Activated CD8-positive, alpha-beta memory T cell treated with anti-CD3 and anti-CD28 coated beads for 36 hours (primary cell): Measurements from ENCODE around the gene THSD7B. TPM values are rescaled to one million over a fixed set of nuclear protein-coding genes. Genes with fewer than 3 reads are reported as not detected.
"Not testable (repeated sequence)": the region's sequence is repeated elsewhere in the genome, so short reads cannot be mapped to it uniquely, and the experiment has no call there.

Experiments
- CTCF ChIA-PET: fragments of 350-600 bp; sonication (Branson Sonifier 250); formaldehyde crosslinking; loops from one replicate; lab custom pipeline; 2021; ENCODE audit warnings: antibody characterized with exemption; lab: Charles Lee
- POLR2A ChIA-PET: fragments of 350-600 bp; sonication (Branson Sonifier 250); formaldehyde crosslinking; loops from one replicate; lab custom pipeline; 2021; ENCODE audit warnings: antibody characterized with exemption; lab: Charles Lee
- total RNA-seq, 2 experiments: library from RNA; stranded (reverse); gene quantifications; one replicate each; pipeline ENCODE4 v1.2.3, GENCODE V29; 2021

Gene THSD7B
- total RNA-seq, 2 experiments from 2014 or later = not detected

GRCh38 chr2:136920652-136921333 lies 155.4 kb downstream of the THSD7B start:
- CTCF ChIA-PET = interaction anchor here (0.7 kb wide), 2 partner anchors 308 to 1743 kb away, joined by 3 read pairs; no protein-coding TSS in a partner anchor
- POLR2A ChIA-PET = no interaction called here

GRCh38 chr2:136927156-136927555 lies 161.8 kb downstream of the THSD7B start:
- CTCF ChIA-PET = no interaction called here
- POLR2A ChIA-PET = no interaction called here

- POLR2A ChIA-PET = no interaction called here
- CTCF ChIA-PET = no interaction called here
Observed at GRCh38 chr2:136929531-136929930, 164.2 kb downstream of the THSD7B start.

- ChIA-PET POLR2A (no interaction called here), CTCF (no interaction called here)
Observed at GRCh38 chr2:136932700-136933099, 167.4 kb downstream of the THSD7B start.

GRCh38 chr2:136935119-136935518 lies 169.8 kb downstream of the THSD7B start:
- POLR2A ChIA-PET = no interaction called here
- CTCF ChIA-PET = no interaction called here

GRCh38 chr2:136956050-136956449 lies 190.7 kb downstream of the THSD7B start:
- CTCF ChIA-PET = no interaction called here
- POLR2A ChIA-PET = no interaction called here

GRCh38 chr2:136957044-136957443 lies 191.7 kb downstream of the THSD7B start:
- ChIA-PET CTCF (no interaction called here), POLR2A (no interaction called here)

GRCh38 chr2:136962105-136962725 lies 196.9 kb downstream of the THSD7B start:
- ChIA-PET CTCF (no interaction called here), POLR2A (no interaction called here)

GRCh38 chr2:136966485-136966884 lies 201.1 kb downstream of the THSD7B start:
- CTCF ChIA-PET = no interaction called here
- POLR2A ChIA-PET = no interaction called here

GRCh38 chr2:136980303-136980702 lies 215.0 kb downstream of the THSD7B start:
- CTCF ChIA-PET = no interaction called here
- POLR2A ChIA-PET = no interaction called here

- CTCF ChIA-PET, POLR2A ChIA-PET: not testable (repeated sequence)
Observed at GRCh38 chr2:136981689-136982088, 216.3 kb downstream of the THSD7B start.

GRCh38 chr2:136985044-136985443 lies 219.7 kb downstream of the THSD7B start:
- POLR2A ChIA-PET = no interaction called here
- CTCF ChIA-PET = interaction anchor here (0.5 kb wide), 1 partner anchor 14 kb away, joined by 3 read pairs; no protein-coding TSS in a partner anchor

- ChIA-PET POLR2A (no interaction called here), CTCF (no interaction called here)
Observed at GRCh38 chr2:136986605-136987221, 221.4 kb downstream of the THSD7B start.

GRCh38 chr2:136990316-136990715 lies 225.0 kb downstream of the THSD7B start:
- ChIA-PET POLR2A (no interaction called here), CTCF (no interaction called here)

GRCh38 chr2:136994793-136995192 lies 229.4 kb downstream of the THSD7B start:
- ChIA-PET POLR2A (no interaction called here), CTCF (no interaction called here)

GRCh38 chr2:136997557-136997956 lies 232.2 kb downstream of the THSD7B start:
- CTCF ChIA-PET = no interaction called here
- POLR2A ChIA-PET = no interaction called here

- POLR2A ChIA-PET = no interaction called here
- CTCF ChIA-PET = no interaction called here
Observed at GRCh38 chr2:137000811-137001210, 235.5 kb downstream of the THSD7B start.

GRCh38 chr2:137002896-137003295 lies 237.6 kb downstream of the THSD7B start:
- CTCF ChIA-PET = no interaction called here

GRCh38 chr2:137005210-137005609 lies 239.9 kb downstream of the THSD7B start:
- POLR2A ChIA-PET = no interaction called here
- CTCF ChIA-PET = no interaction called here

More at GRCh38 chr2:137002896-137003295, 237.6 kb downstream of the THSD7B start:
- POLR2A ChIA-PET = no interaction called here

- POLR2A ChIA-PET = no interaction called here
- CTCF ChIA-PET = no interaction called here
Observed at GRCh38 chr2:137007938-137008337, 242.6 kb downstream of the THSD7B start.

GRCh38 chr2:137009953-137010352 lies 244.6 kb downstream of the THSD7B start:
- POLR2A ChIA-PET = no interaction called here
- CTCF ChIA-PET = no interaction called here
